Activated CD4-positive, alpha-beta T cell treated with anti-CD3 and anti-CD28 coated beads, Interleukin-2, amount 10 ng/mL, durations not matched to agents 7 days and 5 days (primary cell): ENCODE measurements around the gene SMIM8. TPM values are rescaled to one million over a fixed set of nuclear protein-coding genes. Genes with fewer than 3 reads are reported as not detected.

ENCODE experiments used
- CTCF ChIA-PET: fragments of 350-600 bp; sonication (Branson Sonifier 250); formaldehyde crosslinking; loops from one replicate; lab custom pipeline; 2021; ENCODE audit warnings: antibody characterized with exemption; lab: Charles Lee
- POLR2A ChIA-PET: fragments of 350-600 bp; sonication (Branson Sonifier 250); formaldehyde crosslinking; loops from one replicate; lab custom pipeline; 2021; ENCODE audit warnings: antibody characterized with exemption; lab: Charles Lee
- DNase-seq: peaks from one replicate; pipeline ENCODE4 v3.0.0-alpha.2; 2020
- H3K27ac Mint-ChIP-seq: one replicate; pipeline ENCODE4 v1.8.0; 2021; ENCODE audit warnings: mild to moderate bottlenecking, moderate library complexity, mixed read lengths
- H3K27me3 Mint-ChIP-seq: one replicate; pipeline ENCODE4 v1.8.0; 2021; ENCODE audit warnings: mixed read lengths
- H3K36me3 Mint-ChIP-seq: one replicate; pipeline ENCODE4 v1.8.0; 2021; ENCODE audit warnings: low read depth, mixed read lengths
- H3K4me1 Mint-ChIP-seq: one replicate; pipeline ENCODE4 v1.8.0; 2021; ENCODE audit warnings: mixed read lengths
- H3K4me3 Mint-ChIP-seq: one replicate; pipeline ENCODE4 v1.8.0; 2021; ENCODE audit warnings: mild to moderate bottlenecking, moderate library complexity, mixed read lengths
- H3K9me3 Mint-ChIP-seq: one replicate; pipeline ENCODE4 v1.8.0; 2021; ENCODE audit warnings: mixed read lengths
- total RNA-seq, 2 experiments: library from RNA; stranded (reverse); gene quantifications; one replicate each; pipeline ENCODE4 v1.2.3, GENCODE V29; 2021

SMIM8 gene
- 10 to 100 TPM; 10.9 to 11.6 TPM for total RNA-seq

GRCh38 chr6:87322304-87323212, at the start of gene SMIM8:
Gene SMIM8 (plus strand): TSS chr6:87322588. CDS start chr6:87337032, 14,444 bp downstream.
- CTCF ChIA-PET, result interaction anchor here (1.0 to 1.3 kb wide), 5 partner anchors 14 to 182 kb away, joined by 3 to 4 read pairs (median 3); no protein-coding TSS in a partner anchor
- Mint-ChIP-seq H3K36me3 (peaks cover 6% of the 10 kb centered on the region), H3K9me3 (peaks cover 8% of the 10 kb centered on the region), H3K4me1 (peaks cover 22% of the 10 kb centered on the region), H3K27me3 (peaks cover 2% of the 10 kb centered on the region), H3K4me3 (peak within 1 kb of the TSS; percentile 94), H3K27ac (peak within 1 kb of the TSS; percentile 93)
- POLR2A ChIA-PET, result no interaction called here
- peak; percentile 87 for DNase-seq

GRCh38 chr6:87274660-87275274, 47.6 kb upstream of the SMIM8 start:
- Mint-ChIP-seq H3K4me1 (peaks cover 4% of the 10 kb centered on the region), H3K4me3 (no peak overlapping the region), H3K9me3 (no peaks in the 10 kb centered on the region), H3K27ac (no peak overlapping the region), H3K36me3 (no peaks in the 10 kb centered on the region), H3K27me3 (no peaks in the 10 kb centered on the region)
- DNase-seq, result no peak
- CTCF ChIA-PET, result interaction anchor here (0.6 kb wide), 1 partner anchor 331 kb away, joined by 3 read pairs; no protein-coding TSS in a partner anchor
- POLR2A ChIA-PET, result no interaction called here

- peaks cover 4% of the 10 kb centered on the region for H3K4me1 Mint-ChIP-seq
- ChIA-PET POLR2A (no interaction called here), CTCF (interaction anchor here (0.6 to 0.8 kb wide), 3 partner anchors 27 to 1623 kb away, joined by 3 to 5 read pairs (median 3); no protein-coding TSS in a partner anchor)
Observed at GRCh38 chr6:87276624-87277023, 45.8 kb upstream of the SMIM8 start.

DNA sequence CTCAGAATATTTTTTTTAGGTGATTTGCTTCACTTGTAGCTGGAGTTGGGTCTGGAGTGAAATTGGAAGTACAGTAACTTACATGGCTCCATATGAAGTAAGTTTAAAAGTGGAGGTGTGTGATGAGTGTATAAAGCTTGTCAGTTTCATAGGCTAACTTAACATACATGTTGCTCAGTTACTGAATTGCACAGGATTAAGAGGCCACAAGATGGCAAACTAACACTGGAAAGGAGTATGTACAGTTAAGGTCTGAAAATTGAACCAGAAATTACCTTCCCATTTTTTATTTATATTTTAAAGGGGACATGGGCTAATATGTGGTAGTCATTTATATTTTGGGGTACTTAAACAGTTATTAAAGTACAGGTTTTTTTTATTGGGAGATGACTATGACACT, 45.3 kb upstream of the SMIM8 start:
- H3K27ac Mint-ChIP-seq, result no peak overlapping the region
- peaks cover 4% of the 10 kb centered on the region for H3K4me1 Mint-ChIP-seq
- H3K36me3 Mint-ChIP-seq, result no peaks in the 10 kb centered on the region
- POLR2A ChIA-PET, result interaction anchor here (0.7 kb wide), 1 partner anchor 121 kb away, joined by 3 read pairs; no protein-coding TSS in a partner anchor
- no peak for DNase-seq
- no peaks in the 10 kb centered on the region for H3K9me3 Mint-ChIP-seq
- CTCF ChIA-PET, result no interaction called here
- no peak overlapping the region for H3K4me3 Mint-ChIP-seq
- H3K27me3 Mint-ChIP-seq, result no peaks in the 10 kb centered on the region

More at GRCh38 chr6:87276624-87277023, 45.8 kb upstream of the SMIM8 start:
- Mint-ChIP-seq H3K9me3 (no peaks in the 10 kb centered on the region), H3K4me3 (no peak overlapping the region), H3K27me3 (no peaks in the 10 kb centered on the region), H3K36me3 (no peaks in the 10 kb centered on the region), H3K27ac (no peak overlapping the region)
- no peak for DNase-seq

DNA sequence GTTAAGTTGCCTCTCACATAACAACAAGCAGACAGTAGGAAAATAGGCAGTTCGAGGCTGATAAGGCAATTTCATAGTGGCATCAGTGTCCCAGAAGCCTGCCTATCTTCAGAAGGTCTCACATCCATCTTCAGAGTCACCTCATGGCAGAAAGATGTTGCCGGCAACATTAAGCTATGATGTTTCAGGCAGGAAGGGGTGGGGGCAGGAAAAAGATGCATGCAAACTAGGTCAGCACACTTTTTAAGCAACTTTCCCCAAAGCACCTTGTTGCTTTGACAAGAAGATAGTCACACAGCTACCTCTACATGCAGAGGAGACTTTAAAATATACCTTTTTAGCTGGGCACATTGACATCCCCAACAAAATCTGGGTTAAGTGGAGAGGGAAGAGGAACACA, 43.2 kb upstream of the SMIM8 start:
- ChIA-PET CTCF (interaction anchor here (0.9 to 1.3 kb wide), 2 partner anchors 167 to 201 kb away, joined by 3 read pairs; no protein-coding TSS in a partner anchor), POLR2A (no interaction called here)
- Mint-ChIP-seq H3K27ac (no peak overlapping the region), H3K36me3 (no peaks in the 10 kb centered on the region), H3K27me3 (no peaks in the 10 kb centered on the region), H3K4me3 (no peak overlapping the region), H3K4me1 (peaks cover 4% of the 10 kb centered on the region), H3K9me3 (no peaks in the 10 kb centered on the region)
- no peak for DNase-seq

DNA sequence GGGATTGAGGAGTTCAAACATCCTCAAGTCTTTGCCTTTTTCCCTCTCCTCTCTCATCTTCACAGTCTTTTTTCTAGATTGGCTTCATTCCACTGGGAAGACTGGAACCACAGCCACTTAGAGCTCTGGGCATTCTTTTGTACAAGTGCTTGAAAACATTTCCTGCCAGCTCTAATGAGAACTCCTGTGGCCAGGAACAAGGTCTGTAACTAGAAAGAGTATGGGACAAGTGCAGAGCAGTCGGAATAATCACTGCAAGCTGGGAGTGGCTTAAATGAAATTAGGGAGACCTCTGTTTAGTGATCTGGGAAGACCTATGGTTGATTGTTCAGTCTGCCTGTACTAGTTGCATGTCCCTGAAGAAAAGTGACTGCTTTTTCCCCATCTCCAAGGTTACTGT, 41.0 kb upstream of the SMIM8 start:
- no peaks in the 10 kb centered on the region for H3K36me3 Mint-ChIP-seq
- H3K4me3 Mint-ChIP-seq, result no peak overlapping the region
- H3K27me3 Mint-ChIP-seq, result peaks cover 14% of the 10 kb centered on the region
- H3K27ac Mint-ChIP-seq, result no peak overlapping the region
- peaks cover 4% of the 10 kb centered on the region for H3K4me1 Mint-ChIP-seq
- CTCF ChIA-PET, result interaction anchor here (0.6 kb wide), 1 partner anchor 120 kb away, joined by 3 read pairs; no protein-coding TSS in a partner anchor
- H3K9me3 Mint-ChIP-seq, result no peaks in the 10 kb centered on the region
- POLR2A ChIA-PET, result no interaction called here
- DNase-seq, result no peak

DNA sequence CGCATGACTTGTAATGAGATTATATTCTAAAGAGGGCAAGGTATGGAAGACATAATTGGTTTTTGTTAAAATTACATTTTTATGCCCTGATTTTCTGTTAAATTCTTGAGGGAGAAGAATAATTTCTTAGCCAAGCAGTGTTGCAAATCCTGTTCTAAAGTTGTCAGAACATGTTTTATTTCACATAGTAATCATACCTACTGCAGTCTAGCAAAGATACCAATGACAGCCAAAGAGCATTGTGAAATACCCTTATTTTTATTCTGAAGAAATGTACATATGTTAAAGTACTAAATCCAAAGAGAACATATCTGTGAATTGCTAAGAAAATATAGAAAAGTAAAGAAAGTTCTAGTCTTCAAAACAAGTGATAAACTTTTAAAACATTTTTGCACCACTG, 39.6 kb upstream of the SMIM8 start:
- H3K9me3 Mint-ChIP-seq, result no peaks in the 10 kb centered on the region
- H3K27me3 Mint-ChIP-seq, result peaks cover 20% of the 10 kb centered on the region
- H3K4me3 Mint-ChIP-seq, result no peak overlapping the region
- H3K36me3 Mint-ChIP-seq, result no peaks in the 10 kb centered on the region
- DNase-seq, result no peak
- POLR2A ChIA-PET, result no interaction called here
- CTCF ChIA-PET, result no interaction called here
- H3K4me1 Mint-ChIP-seq, result peaks cover 4% of the 10 kb centered on the region
- no peak overlapping the region for H3K27ac Mint-ChIP-seq

GRCh38 chr6:87283461-87283860, 38.9 kb upstream of the SMIM8 start:
- H3K9me3 Mint-ChIP-seq, result no peaks in the 10 kb centered on the region
- no peaks in the 10 kb centered on the region for H3K36me3 Mint-ChIP-seq
- H3K4me3 Mint-ChIP-seq, result no peak overlapping the region
- no peak overlapping the region for H3K27ac Mint-ChIP-seq
- no peak for DNase-seq
- CTCF ChIA-PET, result interaction anchor here (0.6 kb wide), 1 partner anchor 38 kb away, joined by 3 read pairs; no protein-coding TSS in a partner anchor
- H3K27me3 Mint-ChIP-seq, result peaks cover 22% of the 10 kb centered on the region
- POLR2A ChIA-PET, result no interaction called here
- peaks cover 4% of the 10 kb centered on the region for H3K4me1 Mint-ChIP-seq

GRCh38 chr6:87287251-87287650, 35.1 kb upstream of the SMIM8 start:
- ChIA-PET POLR2A (no interaction called here), CTCF (no interaction called here)
- H3K27ac Mint-ChIP-seq, result no peak overlapping the region
- no peak overlapping the region for H3K4me3 Mint-ChIP-seq
- no peaks in the 10 kb centered on the region for H3K9me3 Mint-ChIP-seq
- no peaks in the 10 kb centered on the region for H3K4me1 Mint-ChIP-seq
- no peak for DNase-seq
- H3K27me3 Mint-ChIP-seq, result peaks cover 32% of the 10 kb centered on the region
- no peaks in the 10 kb centered on the region for H3K36me3 Mint-ChIP-seq

DNA sequence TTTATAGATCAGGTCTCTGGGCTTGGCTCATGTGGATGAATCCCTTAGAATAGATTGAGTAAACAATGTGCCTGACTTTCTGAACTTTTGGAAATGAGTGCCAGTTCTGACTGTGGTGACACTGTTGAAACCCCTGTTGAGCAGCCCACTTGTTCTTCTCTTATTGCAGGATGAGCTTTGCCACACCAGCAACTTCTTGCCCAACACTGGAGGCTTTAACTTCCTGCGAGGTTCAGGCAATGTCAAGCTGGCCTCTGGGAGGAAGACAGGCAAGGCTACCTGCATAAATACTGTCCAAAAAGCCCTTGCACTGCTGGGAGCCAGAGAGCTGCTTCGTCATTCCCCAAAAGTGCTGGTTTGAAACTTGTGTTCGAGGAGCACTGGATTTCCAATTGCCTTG, 32.8 kb upstream of the SMIM8 start:
- ChIA-PET POLR2A (no interaction called here), CTCF (no interaction called here)
- Mint-ChIP-seq H3K27ac (no peak overlapping the region), H3K4me3 (no peak overlapping the region), H3K36me3 (no peaks in the 10 kb centered on the region), H3K27me3 (peaks cover 34% of the 10 kb centered on the region), H3K4me1 (no peaks in the 10 kb centered on the region), H3K9me3 (no peaks in the 10 kb centered on the region)
- DNase-seq, result no peak

DNA sequence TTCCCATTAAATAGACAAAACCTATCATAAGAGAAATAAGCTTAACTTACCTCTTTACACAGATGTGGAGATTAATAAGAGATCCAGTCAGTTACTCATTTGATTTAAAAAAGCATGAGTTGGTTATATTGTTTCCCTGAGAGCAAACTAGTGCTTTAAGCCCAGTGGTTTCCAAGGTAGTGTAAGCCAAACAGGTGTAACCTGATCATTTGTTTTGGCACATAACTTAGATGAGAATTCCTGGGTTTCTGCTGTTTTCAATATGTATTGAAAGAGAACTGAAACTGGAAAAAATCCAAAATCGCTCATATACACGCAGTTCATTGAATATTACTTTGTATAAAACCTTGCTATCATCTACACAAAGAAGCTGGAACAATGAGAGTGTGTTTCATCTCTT, 30.5 kb upstream of the SMIM8 start:
- no peak overlapping the region for H3K27ac Mint-ChIP-seq
- POLR2A ChIA-PET, result no interaction called here
- CTCF ChIA-PET, result no interaction called here

DNA sequence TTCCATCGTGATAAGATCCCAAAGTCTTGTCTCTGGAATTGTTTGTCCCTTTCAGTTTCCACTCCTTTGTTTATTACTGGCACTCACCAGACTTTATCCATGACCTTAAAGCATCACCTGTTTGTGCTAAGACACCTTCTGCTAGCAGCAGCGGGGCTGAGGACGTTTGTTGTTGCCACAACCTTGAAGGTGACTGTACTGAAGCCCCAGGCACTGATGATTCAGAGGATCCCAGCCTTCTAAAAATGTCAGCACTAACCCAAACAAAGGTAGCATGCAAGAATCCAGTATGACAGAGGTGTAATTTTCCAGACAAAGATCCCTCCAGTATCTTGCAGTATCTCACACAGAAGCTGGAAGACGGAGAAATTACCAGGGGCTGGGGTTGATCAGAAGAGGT, 28.9 kb upstream of the SMIM8 start:
- Mint-ChIP-seq H3K9me3 (no peaks in the 10 kb centered on the region), H3K27ac (no peak overlapping the region), H3K36me3 (no peaks in the 10 kb centered on the region), H3K4me1 (no peaks in the 10 kb centered on the region), H3K4me3 (no peak overlapping the region), H3K27me3 (peaks cover 27% of the 10 kb centered on the region)
- ChIA-PET POLR2A (no interaction called here), CTCF (no interaction called here)
- no peak for DNase-seq

More for the DNA sequence above, 30.5 kb upstream of the SMIM8 start:
- Mint-ChIP-seq H3K4me1 (no peaks in the 10 kb centered on the region), H3K36me3 (no peaks in the 10 kb centered on the region), H3K9me3 (no peaks in the 10 kb centered on the region), H3K27me3 (peaks cover 24% of the 10 kb centered on the region), H3K4me3 (no peak overlapping the region)
- DNase-seq, result no peak

DNA sequence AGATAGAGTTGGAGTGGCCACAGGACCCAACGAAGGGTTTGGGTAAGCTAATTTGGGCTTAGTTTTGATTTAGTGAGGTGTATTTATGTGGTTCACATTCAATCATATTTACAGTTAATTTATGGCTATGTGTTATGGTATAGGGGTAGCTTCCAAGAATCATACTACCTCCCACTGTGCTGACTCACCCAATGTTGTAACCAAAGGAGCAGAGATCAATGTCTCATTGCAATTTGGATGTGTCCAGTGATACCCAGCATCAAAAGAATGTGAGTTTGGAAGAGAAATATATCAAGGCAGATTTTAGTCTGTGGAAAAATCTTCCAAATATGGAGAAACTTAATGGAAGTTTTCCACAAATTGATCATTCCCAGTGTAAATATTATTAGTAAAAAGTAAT, 25.3 kb upstream of the SMIM8 start:
- H3K4me3 Mint-ChIP-seq, result no peak overlapping the region
- DNase-seq, result no peak
- CTCF ChIA-PET, result interaction anchor here (0.6 kb wide), 1 partner anchor 338 kb away, joined by 3 read pairs; no protein-coding TSS in a partner anchor
- peaks cover 28% of the 10 kb centered on the region for H3K27me3 Mint-ChIP-seq
- no peak overlapping the region for H3K27ac Mint-ChIP-seq
- POLR2A ChIA-PET, result no interaction called here
- no peaks in the 10 kb centered on the region for H3K36me3 Mint-ChIP-seq
- H3K4me1 Mint-ChIP-seq, result no peaks in the 10 kb centered on the region
- H3K9me3 Mint-ChIP-seq, result no peaks in the 10 kb centered on the region
